ENCODE results near the gene GNG12. TPM values are rescaled to one million over a fixed set of nuclear protein-coding genes. Genes with fewer than 3 reads are reported as not detected.

Gene GNG12
- total and polyA plus RNA-seq, 10 donors, result 15.2 to 102 (median 76.2) TPM

DNA sequence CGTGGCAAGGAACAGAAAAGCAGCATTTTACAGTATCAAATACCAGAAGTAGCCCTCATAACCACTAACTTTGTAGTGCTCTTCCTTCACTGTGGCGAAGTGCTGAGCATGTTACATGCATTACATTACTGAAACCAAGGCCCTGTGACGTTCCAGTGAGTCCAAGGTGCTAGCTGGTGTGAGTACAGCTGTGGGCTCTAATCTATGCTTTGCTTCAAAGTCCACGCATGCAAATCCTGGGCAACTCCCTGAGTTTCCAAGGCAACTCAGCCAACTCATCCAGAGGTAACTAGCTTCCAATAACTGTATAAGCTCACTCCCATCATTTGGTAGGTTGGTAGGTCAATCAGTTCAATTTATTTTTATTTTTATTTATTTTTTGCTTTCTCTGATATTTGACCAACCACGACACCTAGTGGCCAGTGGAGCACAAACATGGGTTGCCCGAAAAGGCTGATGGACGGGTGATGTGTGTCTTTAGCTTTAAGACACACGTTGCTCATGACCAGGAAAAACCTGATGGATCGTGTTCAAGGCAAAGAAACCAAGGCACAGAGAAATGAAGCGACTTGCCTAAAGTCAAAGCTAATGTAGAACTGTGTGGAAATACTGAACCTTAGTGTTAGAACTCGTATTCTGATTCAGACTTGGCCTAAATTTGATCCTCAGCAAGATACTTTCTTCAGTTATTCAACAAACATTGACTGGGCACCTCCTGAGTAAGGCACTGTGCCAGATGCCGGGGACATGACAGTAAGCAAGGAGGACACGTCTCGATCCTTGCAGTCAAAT is 73.0 kb downstream of the GNG12 start:
- TF ChIP-seq POLR2A (IDR thresholded peaks at IDR 0.05), result no peak
- TF ChIP-seq, protein P1, sequence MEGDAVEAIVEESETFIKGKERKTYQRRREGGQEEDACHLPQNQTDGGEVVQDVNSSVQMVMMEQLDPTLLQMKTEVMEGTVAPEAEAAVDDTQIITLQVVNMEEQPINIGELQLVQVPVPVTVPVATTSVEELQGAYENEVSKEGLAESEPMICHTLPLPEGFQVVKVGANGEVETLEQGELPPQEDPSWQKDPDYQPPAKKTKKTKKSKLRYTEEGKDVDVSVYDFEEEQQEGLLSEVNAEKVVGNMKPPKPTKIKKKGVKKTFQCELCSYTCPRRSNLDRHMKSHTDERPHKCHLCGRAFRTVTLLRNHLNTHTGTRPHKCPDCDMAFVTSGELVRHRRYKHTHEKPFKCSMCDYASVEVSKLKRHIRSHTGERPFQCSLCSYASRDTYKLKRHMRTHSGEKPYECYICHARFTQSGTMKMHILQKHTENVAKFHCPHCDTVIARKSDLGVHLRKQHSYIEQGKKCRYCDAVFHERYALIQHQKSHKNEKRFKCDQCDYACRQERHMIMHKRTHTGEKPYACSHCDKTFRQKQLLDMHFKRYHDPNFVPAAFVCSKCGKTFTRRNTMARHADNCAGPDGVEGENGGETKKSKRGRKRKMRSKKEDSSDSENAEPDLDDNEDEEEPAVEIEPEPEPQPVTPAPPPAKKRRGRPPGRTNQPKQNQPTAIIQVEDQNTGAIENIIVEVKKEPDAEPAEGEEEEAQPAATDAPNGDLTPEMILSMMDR (IDR thresholded peaks at IDR 0.05 in 8 of 11, conservative IDR thresholded peaks at IDR 0.05 in 3 of 11), result peak; percentile 76 to 93 (median 86)
- no peak for TF ChIP-seq POLR2AphosphoS5 (IDR thresholded peaks at IDR 0.05)
- DNase-seq, result no peak
- Histone ChIP-seq H3K27me3 (replicated peaks in 1 of 7) (peaks cover 0 to 14% (median 0%) of the 10 kb centered on the region in 7 donors), H3K36me3 (no peaks in the 10 kb centered on the region), H3K27ac (peak overlapping the region in 3 of 8 donors; percentile 15 to 36 (median 22)), H3K4me1 (peaks cover 0 to 24% (median 15%) of the 10 kb centered on the region in 6 donors), H3K9me3 (no peaks in the 10 kb centered on the region), H3K4me3 (no peak overlapping the region)
- 35 to 44% (median 37%) methylated on average over 14 of the region's 14 CpGs for WGBS, 5 donors
- intact Hi-C loops (cut with DNase I; ENCODE audit: low total_unique reads), result loop anchor here (5.0 to 10.0 kb wide), 3 partner anchors 75 to 355 kb away; partner anchors contain the start of gene GNG12

DNA sequence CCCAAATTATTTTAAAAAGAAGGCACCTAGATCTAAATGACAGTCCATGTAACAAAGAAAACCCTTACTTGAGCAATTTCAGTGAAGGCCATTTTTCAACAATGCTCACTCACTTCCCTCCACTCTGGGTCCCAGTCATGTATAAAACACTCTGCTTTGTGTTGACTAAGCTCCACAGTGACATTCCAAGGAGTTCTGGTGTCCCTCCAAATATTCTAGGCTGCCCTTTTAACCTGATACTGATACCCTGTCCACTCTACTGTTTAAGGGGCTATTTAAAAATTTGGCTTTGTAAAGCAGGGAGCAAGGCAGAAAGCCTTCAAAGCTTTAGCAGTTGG is 73.6 kb downstream of the GNG12 start:
- Histone ChIP-seq H3K27me3 (replicated peaks in 1 of 7) (peaks cover 0 to 13% (median 0%) of the 10 kb centered on the region in 7 donors), H3K36me3 (no peaks in the 10 kb centered on the region), H3K9me3 (no peaks in the 10 kb centered on the region), H3K4me3 (no peak overlapping the region), H3K4me1 (peaks cover 0 to 30% (median 19%) of the 10 kb centered on the region in 6 donors), H3K27ac (peak overlapping the region in 3 of 8 donors; percentile 15 to 36 (median 22))
- DNase-seq, result no peak
- intact Hi-C loops (cut with DNase I; ENCODE audit: low total_unique reads), result loop anchor here (5.0 to 10.0 kb wide), 4 partner anchors 75 to 355 kb away; partner anchors contain the start of genes GADD45A and GNG12
- TF ChIP-seq, protein P1 (IDR thresholded peaks at IDR 0.05 in 8 of 11, conservative IDR thresholded peaks at IDR 0.05 in 3 of 11), result no peak
- TF ChIP-seq POLR2A (IDR thresholded peaks at IDR 0.05) (no peak), POLR2AphosphoS5 (IDR thresholded peaks at IDR 0.05) (no peak)

DNA sequence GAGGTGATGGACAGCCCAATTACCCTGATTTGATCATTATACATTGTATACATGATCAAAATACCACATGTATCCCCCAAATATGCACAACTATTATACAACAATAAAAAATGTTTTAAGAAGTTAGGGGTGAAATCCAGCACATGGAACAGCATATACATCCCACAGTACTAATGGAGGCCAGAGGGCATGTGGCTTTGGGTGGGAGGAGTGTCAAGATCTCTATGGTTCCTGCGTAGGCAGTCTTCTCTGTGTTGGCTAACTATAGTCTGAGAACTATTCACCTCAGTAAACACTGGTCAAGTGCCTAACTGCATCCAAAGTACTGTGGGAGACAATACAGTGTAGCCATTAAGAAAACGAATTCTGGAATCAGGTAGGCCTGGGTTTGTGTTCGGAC is 74.2 kb downstream of the GNG12 start:
- intact Hi-C loops (cut with DNase I; ENCODE audit: low total_unique reads), result loop anchor here (10.0 kb wide), 1 partner anchor 74 kb away; the partner anchor contains the start of gene GADD45A
- no peak overlapping the region for H3K27ac ChIP-seq
- DNase-seq, result no peak
- H3K36me3 ChIP-seq, result no peaks in the 10 kb centered on the region
- TF ChIP-seq POLR2AphosphoS5 (IDR thresholded peaks at IDR 0.05), result no peak
- TF ChIP-seq, protein P1 (IDR thresholded peaks at IDR 0.05 in 8 of 11, conservative IDR thresholded peaks at IDR 0.05 in 3 of 11), result no peak
- no peak for TF ChIP-seq POLR2A (IDR thresholded peaks at IDR 0.05)
- H3K9me3 ChIP-seq, result no peaks in the 10 kb centered on the region
- 80 to 86% (median 81%) methylated on average over 3 of the region's 3 CpGs for WGBS, 5 donors
- no peak overlapping the region for H3K4me3 ChIP-seq
- peaks cover 0 to 8% (median 0%) of the 10 kb centered on the region in 7 donors for H3K27me3 ChIP-seq (replicated peaks in 1 of 7)
- peaks cover 0 to 36% (median 24%) of the 10 kb centered on the region in 6 donors for H3K4me1 ChIP-seq

DNA sequence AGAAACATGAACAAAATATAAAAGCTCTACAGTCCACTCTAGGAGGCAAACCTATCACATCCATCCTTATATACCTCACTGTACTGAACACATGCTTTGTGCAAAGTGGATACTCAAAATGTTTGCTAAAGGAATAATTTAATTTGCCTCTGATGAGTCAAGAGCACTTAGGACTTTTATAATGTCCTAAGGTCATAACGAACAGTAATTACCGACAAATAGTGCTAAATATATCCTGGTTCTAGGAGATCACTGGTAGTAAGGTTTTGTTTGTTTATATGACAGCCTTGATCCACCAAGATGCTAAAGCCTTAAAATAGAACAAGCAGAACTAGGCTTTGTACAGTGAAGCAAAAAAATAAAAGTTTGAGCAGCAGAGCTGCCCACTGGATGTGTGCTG is 77.6 kb downstream of the GNG12 start:
- TF ChIP-seq, protein P1 (IDR thresholded peaks at IDR 0.05 in 8 of 11, conservative IDR thresholded peaks at IDR 0.05 in 3 of 11), result no peak
- TF ChIP-seq POLR2AphosphoS5 (IDR thresholded peaks at IDR 0.05) (no peak), POLR2A (IDR thresholded peaks at IDR 0.05) (no peak)
- 70 to 86% (median 75%) methylated on average over 2 of the region's 2 CpGs for WGBS, 5 donors
- no peak for DNase-seq
- Histone ChIP-seq H3K27ac (no peak overlapping the region), H3K36me3 (no peaks in the 10 kb centered on the region), H3K4me1 (peaks cover 0 to 36% (median 24%) of the 10 kb centered on the region in 6 donors), H3K4me3 (no peak overlapping the region), H3K27me3 (replicated peaks in 1 of 7) (no peaks in the 10 kb centered on the region), H3K9me3 (no peaks in the 10 kb centered on the region)
- intact Hi-C loops (cut with DNase I; ENCODE audit: low total_unique reads), result loop anchor here (10.0 kb wide), 1 partner anchor 71 kb away; the partner anchor contains the start of gene GADD45A
